Left ventricle myocardium inferior (tissue), 1 donor: Measurements from ENCODE around the gene CENPB. TPM values are rescaled to one million over a fixed set of nuclear protein-coding genes. Genes with fewer than 3 reads are reported as not detected.

Experiments used
- DNase-seq: peaks from one replicate; pipeline ENCODE4 v3.0.0-alpha.2; 2020
- H3K27ac ChIP-seq: fragments of 200-600 bp; replicated peaks from 2 replicates; pipeline ENCODE4 v1.8.0; 2021
- H3K27me3 ChIP-seq: fragments of 200-600 bp; 2 replicates; pipeline ENCODE4 v1.8.0; 2021; ENCODE audit warnings: low read depth
- H3K36me3 ChIP-seq: fragments of 200-600 bp; 2 replicates; pipeline ENCODE4 v1.8.0; 2021
- H3K4me1 ChIP-seq: fragments of 200-600 bp; 2 replicates; pipeline ENCODE4 v1.8.0; 2021
- H3K4me3 ChIP-seq: fragments of 200-600 bp; 2 replicates; pipeline ENCODE4 v1.8.0; 2021; ENCODE audit warnings: mild to moderate bottlenecking, moderate library complexity
- H3K9me3 ChIP-seq: fragments of 200-600 bp; replicated peaks from 2 replicates; pipeline ENCODE4 v1.8.0; 2021
- intact Hi-C: fragments of 100-400 bp; cut with micrococcal nuclease; formaldehyde crosslinking; loops from one replicate; pipeline ENCODE4 v1.11.0; 2022
- total RNA-seq: library from RNA; stranded (reverse); fragmentation: NEBNext Ultra II Directional; extraction: Animal tissue kit (Norgen Biotek cat#: 25700); gene quantifications from one replicate; pipeline ENCODE4 v1.2.1, GENCODE V29; 2021
- TF ChIP-seq, protein P1 (sequence below): fragments of 200-600 bp; IDR thresholded peaks from 2 replicates; pipeline ENCODE4 v1.8.0; 2021; ENCODE audit warnings: antibody characterized with exemption, mild to moderate bottlenecking, borderline replicate concordance
- donor health status: DM: no; HTN: yes; CAD: no; lungs with severe emphysema.

Gene CENPB
- total RNA-seq, 1 donor from 2014 or later = 70.7 TPM

DNA sequence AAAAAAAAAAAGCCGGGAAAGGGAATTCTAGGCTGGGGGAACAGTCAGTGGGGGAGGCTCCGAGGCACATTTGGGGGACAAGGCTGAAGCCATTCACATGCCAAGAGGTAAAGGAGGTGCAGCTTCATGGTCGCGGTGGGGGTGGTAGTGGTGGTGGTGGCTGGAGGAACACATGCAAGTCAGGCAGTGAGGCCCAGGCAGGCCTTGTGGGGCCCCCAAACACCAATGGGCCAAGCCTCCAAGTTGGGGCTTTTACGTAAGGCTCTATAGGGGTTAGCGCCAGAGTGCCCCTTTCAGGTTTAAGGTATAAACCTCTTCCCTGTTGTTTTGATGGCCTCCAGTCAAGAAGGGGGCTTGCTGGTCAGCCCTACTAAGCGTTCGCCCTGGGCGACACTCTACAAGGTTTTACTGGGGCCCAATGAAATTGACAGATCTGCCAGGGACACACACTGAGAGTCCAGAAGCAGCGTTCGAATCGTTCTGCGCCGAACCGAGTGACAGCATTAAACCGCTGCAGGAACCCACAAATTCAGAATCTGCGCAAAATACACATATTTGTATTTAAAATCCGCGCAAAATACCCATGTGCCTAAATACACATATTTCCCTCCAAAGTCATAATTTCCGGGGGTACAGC, 33.0 kb upstream of the CENPB start:
- Histone ChIP-seq H3K4me3 (peak overlapping the region; percentile 73), H3K9me3 (no peaks in the 10 kb centered on the region), H3K4me1 (peaks cover 44% of the 10 kb centered on the region), H3K27me3 (no peaks in the 10 kb centered on the region), H3K27ac (peak overlapping the region; percentile 99), H3K36me3 (peaks cover 27% of the 10 kb centered on the region)
- TF ChIP-seq, protein P1, sequence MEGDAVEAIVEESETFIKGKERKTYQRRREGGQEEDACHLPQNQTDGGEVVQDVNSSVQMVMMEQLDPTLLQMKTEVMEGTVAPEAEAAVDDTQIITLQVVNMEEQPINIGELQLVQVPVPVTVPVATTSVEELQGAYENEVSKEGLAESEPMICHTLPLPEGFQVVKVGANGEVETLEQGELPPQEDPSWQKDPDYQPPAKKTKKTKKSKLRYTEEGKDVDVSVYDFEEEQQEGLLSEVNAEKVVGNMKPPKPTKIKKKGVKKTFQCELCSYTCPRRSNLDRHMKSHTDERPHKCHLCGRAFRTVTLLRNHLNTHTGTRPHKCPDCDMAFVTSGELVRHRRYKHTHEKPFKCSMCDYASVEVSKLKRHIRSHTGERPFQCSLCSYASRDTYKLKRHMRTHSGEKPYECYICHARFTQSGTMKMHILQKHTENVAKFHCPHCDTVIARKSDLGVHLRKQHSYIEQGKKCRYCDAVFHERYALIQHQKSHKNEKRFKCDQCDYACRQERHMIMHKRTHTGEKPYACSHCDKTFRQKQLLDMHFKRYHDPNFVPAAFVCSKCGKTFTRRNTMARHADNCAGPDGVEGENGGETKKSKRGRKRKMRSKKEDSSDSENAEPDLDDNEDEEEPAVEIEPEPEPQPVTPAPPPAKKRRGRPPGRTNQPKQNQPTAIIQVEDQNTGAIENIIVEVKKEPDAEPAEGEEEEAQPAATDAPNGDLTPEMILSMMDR = no peak
- intact Hi-C loops = no loop called here
- no peak for DNase-seq

DNA sequence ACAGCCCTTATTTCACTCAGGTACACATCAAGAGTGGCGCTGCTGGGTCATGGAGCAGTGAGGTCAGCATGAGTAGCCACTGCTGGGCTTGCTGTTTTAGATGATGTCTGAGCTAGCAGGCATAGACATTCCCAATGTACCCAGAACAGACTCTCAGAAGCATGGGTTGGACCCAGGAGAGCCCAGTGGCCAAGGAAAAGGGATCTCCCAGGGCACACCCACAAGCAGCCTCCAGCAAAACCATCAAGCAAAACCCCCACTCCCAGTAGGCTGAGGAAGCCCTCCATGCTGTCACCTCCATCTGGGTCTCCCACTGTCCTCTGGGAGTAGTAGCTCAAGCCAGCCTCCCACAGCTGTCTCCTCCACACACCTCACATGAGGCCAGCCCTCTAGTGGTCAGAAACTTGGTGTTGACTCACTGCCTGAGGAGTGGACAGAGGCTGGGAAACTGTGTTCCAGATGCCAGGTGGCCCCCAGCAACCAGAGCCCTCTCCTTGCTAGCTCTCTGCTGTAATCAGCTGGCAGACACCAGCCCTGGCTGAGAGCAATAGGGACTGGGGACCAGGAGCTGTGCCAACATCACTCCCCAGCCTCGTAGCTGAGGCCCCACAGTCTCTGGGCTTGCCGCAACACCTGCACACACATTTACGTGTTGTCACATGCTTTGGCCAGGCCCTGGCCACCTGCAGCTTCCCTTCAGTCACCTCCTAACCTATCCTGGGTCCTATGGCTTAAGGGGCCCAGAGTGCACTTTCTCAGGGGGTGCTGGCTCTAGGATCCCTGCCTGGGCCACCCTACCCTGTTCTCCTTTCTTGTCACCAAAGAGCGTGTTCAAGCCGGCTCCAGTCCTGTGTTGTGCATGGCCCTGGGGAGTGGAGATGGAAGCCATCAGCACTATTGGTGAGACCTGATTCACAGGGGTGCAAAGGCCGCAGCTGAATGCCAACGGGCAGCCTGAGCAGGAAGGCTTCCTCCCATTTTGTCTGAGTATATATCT, 31.9 kb upstream of the CENPB start:
- TF ChIP-seq, protein P1 = peak; percentile 76
- H3K36me3 ChIP-seq = peaks cover 16% of the 10 kb centered on the region
- DNase-seq = peak; percentile 61
- H3K4me1 ChIP-seq = peaks cover 44% of the 10 kb centered on the region
- H3K27me3 ChIP-seq = no peaks in the 10 kb centered on the region
- intact Hi-C loops = no loop called here
- no peaks in the 10 kb centered on the region for H3K9me3 ChIP-seq
- peak overlapping the region; percentile 99 for H3K27ac ChIP-seq
- H3K4me3 ChIP-seq = no peak overlapping the region

DNA sequence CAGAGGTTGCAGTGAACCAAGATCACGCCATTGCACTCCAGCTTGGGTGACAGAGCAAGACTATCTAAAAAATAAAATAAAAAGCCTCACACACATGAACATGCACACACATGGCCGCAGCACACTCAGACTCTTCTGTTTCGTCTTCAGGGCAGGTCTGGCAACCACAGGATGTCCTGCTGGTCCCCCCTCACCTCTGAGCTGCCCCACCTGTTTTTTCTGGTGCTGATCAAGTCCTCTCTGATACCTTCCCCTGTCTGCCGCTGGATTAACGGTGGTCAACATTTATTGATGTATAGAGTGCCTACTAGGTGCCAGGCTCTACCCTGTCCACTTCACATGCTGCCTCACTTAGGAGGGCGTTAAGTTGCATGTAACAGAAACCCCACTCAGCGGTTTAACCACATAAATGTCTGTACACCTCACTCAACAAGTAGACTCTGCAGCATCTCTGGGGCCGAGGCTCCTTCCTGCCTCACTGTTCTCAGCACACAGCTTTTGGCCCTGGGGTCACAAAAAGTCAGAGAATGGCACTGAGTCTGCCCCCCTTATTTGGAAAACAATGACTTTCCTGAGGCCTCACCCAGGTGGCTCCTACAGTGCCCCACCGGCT, 29.3 kb upstream of the CENPB start:
- Histone ChIP-seq H3K36me3 (no peaks in the 10 kb centered on the region), H3K27ac (no peak overlapping the region), H3K4me3 (no peak overlapping the region), H3K4me1 (peaks cover 52% of the 10 kb centered on the region), H3K9me3 (no peaks in the 10 kb centered on the region), H3K27me3 (no peaks in the 10 kb centered on the region)
- TF ChIP-seq, protein P1 = no peak
- intact Hi-C loops = no loop called here
- DNase-seq = no peak

DNA sequence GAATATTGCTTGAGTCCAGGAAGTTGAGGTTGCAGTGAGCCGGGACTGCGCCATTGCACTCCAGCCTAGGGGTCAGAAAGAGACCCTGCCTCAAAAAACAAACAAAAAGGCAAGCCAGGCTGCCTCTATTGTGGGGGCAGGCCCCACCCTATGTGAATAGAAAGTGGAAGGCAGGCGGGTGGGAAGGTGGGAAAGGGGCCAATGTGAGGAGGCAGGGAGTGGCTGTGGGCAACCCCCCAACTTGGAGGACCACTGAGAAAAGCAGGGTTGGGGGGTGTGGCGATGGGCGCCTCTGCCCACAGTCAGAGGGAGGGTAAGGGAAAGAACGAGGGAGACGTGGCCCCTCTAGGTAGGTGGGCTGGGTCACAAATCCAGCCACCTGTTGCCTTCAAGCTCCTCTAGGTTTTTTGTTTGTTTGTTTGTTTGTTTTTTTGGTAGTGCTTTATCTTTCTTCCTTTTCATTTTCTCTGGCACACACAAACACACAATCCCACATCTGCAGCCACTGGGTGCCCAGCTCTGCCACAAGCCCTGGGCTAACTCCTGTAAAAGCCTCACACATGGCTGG, 28.5 kb upstream of the CENPB start:
- intact Hi-C loops = no loop called here
- Histone ChIP-seq H3K4me1 (peaks cover 53% of the 10 kb centered on the region), H3K4me3 (no peak overlapping the region), H3K9me3 (no peaks in the 10 kb centered on the region), H3K27ac (no peak overlapping the region), H3K27me3 (no peaks in the 10 kb centered on the region), H3K36me3 (no peaks in the 10 kb centered on the region)
- DNase-seq = no peak
- TF ChIP-seq, protein P1 = no peak
